IMR-90 (cell line): Measurements from ENCODE around the gene CDK18. TPM values are rescaled to one million over a fixed set of nuclear protein-coding genes. Genes with fewer than 3 reads are reported as not detected.

ENCODE experiments used
- ATAC-seq: fragments of 200-7000 bp; cut with Tn5 transposase; 2 replicates; pipeline ENCODE4 v1.9.1; 2020; ENCODE audit warnings: low read depth, mild to moderate bottlenecking, moderate library complexity
- BruUV-seq: library from RNA; stranded (reverse); fragments of 400-500 nt; replicated peaks from 2 replicates; lab custom pipeline; 2021; lab: Mats Ljungman, UMichigan
- CTCF ChIA-PET: fragments of 300-600 bp; formaldehyde crosslinking; extraction: SDS; loops from one replicate; lab custom pipeline; 2021; ENCODE audit warnings: antibody characterized with exemption; lab: Yijun Ruan, JAX
- POLR2A ChIA-PET: fragments of 300-600 bp; sonication (Branson Sonifier 250); formaldehyde crosslinking; loops from one replicate; lab custom pipeline; 2022; ENCODE audit warnings: antibody characterized with exemption; ENCODE audit not compliant: unreplicated experiment; lab: Charles Lee
- DNase-seq: peaks from one replicate; pipeline ENCODE4 v3.0.0; 2013
- H2AFZ ChIP-seq: replicated peaks from 2 replicates; pipeline ENCODE3; 2013; ENCODE audit warnings: low read length, mild to moderate bottlenecking; ENCODE audit not compliant: poor library complexity
- H2AK5ac ChIP-seq: 2 replicates; pipeline ENCODE4 v1.6.1; 2013; ENCODE audit warnings: low read depth, low read length, inconsistent platforms
- H2AK9ac ChIP-seq: replicated peaks from 2 replicates; pipeline ENCODE3; 2013; ENCODE audit warnings: mild to moderate bottlenecking, low read depth, low read length, moderate library complexity; ENCODE audit not compliant: poor library complexity
- H2BK120ac ChIP-seq: 2 replicates; pipeline ENCODE4 v1.6.1; 2013; ENCODE audit warnings: low read depth, low read length, inconsistent platforms
- H2BK15ac ChIP-seq: 3 replicates; pipeline ENCODE4 v1.6.1; 2013; ENCODE audit warnings: low read depth, low read length, inconsistent platforms
- H2BK20ac ChIP-seq: 2 replicates; pipeline ENCODE4 v1.6.1; 2013; ENCODE audit warnings: low read depth, mild to moderate bottlenecking, inconsistent platforms, low read length, moderate library complexity
- H2BK5ac ChIP-seq: 2 replicates; pipeline ENCODE4 v1.6.1; 2013; ENCODE audit warnings: mild to moderate bottlenecking, low read depth, low read length, inconsistent platforms; ENCODE audit not compliant: poor library complexity, severe bottlenecking
- H3K14ac ChIP-seq: replicated peaks from 2 replicates; pipeline ENCODE4 v1.6.1; 2013; ENCODE audit warnings: low read depth, low read length, inconsistent platforms
- H3K18ac ChIP-seq: 2 replicates; pipeline ENCODE4 v1.6.1; 2013; ENCODE audit warnings: low read depth, low read length, control low read depth
- H3K23ac ChIP-seq: 2 replicates; pipeline ENCODE4 v1.6.1; 2013; ENCODE audit warnings: low read depth, low read length, inconsistent platforms
- H3K27ac ChIP-seq: 2 replicates; pipeline ENCODE4 v1.5.1; 2013; ENCODE audit warnings: mild to moderate bottlenecking, control low read depth, low read length; ENCODE audit not compliant: insufficient read depth
- H3K27me3 ChIP-seq: 2 replicates; pipeline ENCODE4 v1.6.1; 2013; ENCODE audit warnings: low read length; ENCODE audit not compliant: control insufficient read depth, insufficient read depth
- H3K36me3 ChIP-seq: 2 replicates; pipeline ENCODE4 v1.6.1; 2013; ENCODE audit warnings: low read length, mixed read lengths; ENCODE audit not compliant: control insufficient read depth, insufficient read depth
- H3K4ac ChIP-seq: 2 replicates; pipeline ENCODE4 v1.6.1; 2013; ENCODE audit warnings: low read depth, low read length, inconsistent platforms
- H3K4me1 ChIP-seq: 2 replicates; pipeline ENCODE4 v1.6.1; 2013; ENCODE audit warnings: low read length, mixed read lengths; ENCODE audit not compliant: control insufficient read depth, insufficient read depth
- H3K4me2 ChIP-seq: 2 replicates; pipeline ENCODE4 v1.6.1; 2013; ENCODE audit warnings: low read depth, mild to moderate bottlenecking, control low read depth, low read length, moderate library complexity
- H3K4me3 ChIP-seq: 2 replicates; pipeline ENCODE4 v1.5.1; 2013; ENCODE audit warnings: low read depth, mild to moderate bottlenecking, control low read depth, low read length, moderate library complexity; ENCODE audit not compliant: insufficient read depth
- H3K56ac ChIP-seq: 2 replicates; pipeline ENCODE4 v1.6.1; 2013; ENCODE audit warnings: low read length, inconsistent platforms; ENCODE audit not compliant: insufficient read depth; ENCODE audit errors: extremely low read depth
- H3K79me1 ChIP-seq, 2 experiments: 2 replicates each; pipeline ENCODE4 v1.6.1; 2013; ENCODE audit warnings: low read length in 2 of 2, inconsistent platforms in 1 of 2, low read depth in 1 of 2
- H3K9ac ChIP-seq: 2 replicates; pipeline ENCODE4 v1.6.1; 2013; ENCODE audit warnings: low read depth, low read length, control low read depth
- H3K9me1 ChIP-seq: 2 replicates; pipeline ENCODE4 v1.6.1; 2013; ENCODE audit warnings: low read length, inconsistent platforms; ENCODE audit not compliant: insufficient read depth
- H3K9me3 ChIP-seq: 2 replicates; pipeline ENCODE4 v1.6.1; 2013; ENCODE audit warnings: low read length; ENCODE audit not compliant: control insufficient read depth, insufficient read depth
- H4K20me1 ChIP-seq: 2 replicates; pipeline ENCODE4 v1.6.1; 2013; ENCODE audit warnings: low read length, inconsistent platforms; ENCODE audit not compliant: insufficient read depth
- H4K5ac ChIP-seq: 2 replicates; pipeline ENCODE4 v1.6.1; 2013; ENCODE audit warnings: mild to moderate bottlenecking, low read depth, low read length, control low read depth
- H4K8ac ChIP-seq, 2 experiments: 2 replicates each; pipeline ENCODE4 v1.6.1; 2013; ENCODE audit warnings: low read depth in 2 of 2, low read length in 2 of 2, control low read depth in 1 of 2, inconsistent platforms in 1 of 2
- H4K91ac ChIP-seq: 2 replicates; pipeline ENCODE4 v1.6.1; 2013; ENCODE audit warnings: low read depth, low read length, inconsistent platforms; ENCODE audit not compliant: insufficient read depth
- BHLHE40 ChIP-seq: fragments of 150-350 bp; IDR thresholded peaks from 2 replicates; pipeline ENCODE4 v1.6.1; 2016; ENCODE audit warnings: mild to moderate bottlenecking, low read depth, low read length
- CEBPB ChIP-seq: IDR thresholded peaks from 2 replicates; pipeline ENCODE4 v1.6.1; 2012; ENCODE audit warnings: low read depth, low read length, improper control_type of control experiment
- CHD1 ChIP-seq: IDR thresholded peaks from 2 replicates; pipeline ENCODE4 v1.6.1; 2012; ENCODE audit warnings: low read depth, low read length, improper control_type of control experiment
- ELK1 ChIP-seq: fragments of 150-350 bp; IDR thresholded peaks from 2 replicates; pipeline ENCODE4 v1.6.1; 2016; ENCODE audit warnings: low read depth, mild to moderate bottlenecking, low read length, moderate library complexity, borderline replicate concordance
- FOS ChIP-seq: fragments of 150-350 bp; IDR thresholded peaks from 2 replicates; pipeline ENCODE4 v1.6.1; 2016; ENCODE audit warnings: low read depth, low read length
- MAFK ChIP-seq: IDR thresholded peaks from 2 replicates; pipeline ENCODE4 v1.6.1; 2012; ENCODE audit warnings: low read depth, low read length, improper control_type of control experiment
- MXI1 ChIP-seq: IDR thresholded peaks from 2 replicates; pipeline ENCODE4 v1.6.1; 2012; ENCODE audit warnings: low read depth, mild to moderate bottlenecking, low read length, moderate library complexity, borderline replicate concordance
- NFE2L2 ChIP-seq: fragments of 150-350 bp; IDR thresholded peaks from 2 replicates; pipeline ENCODE4 v1.6.1; 2016; ENCODE audit warnings: low read depth, mild to moderate bottlenecking, low read length
- POLR2A ChIP-seq: IDR thresholded peaks from 2 replicates; pipeline ENCODE4 v1.6.1; 2012; ENCODE audit warnings: mild to moderate bottlenecking, low read depth, low read length
- RAD21 ChIP-seq: IDR thresholded peaks from 2 replicates; pipeline ENCODE4 v1.6.1; 2012; ENCODE audit warnings: low read length, improper control_type of control experiment
- RCOR1 ChIP-seq: IDR thresholded peaks from 2 replicates; pipeline ENCODE4 v1.6.1; 2012; ENCODE audit warnings: mild to moderate bottlenecking, low read length, improper control_type of control experiment; ENCODE audit not compliant: insufficient replicate concordance
- SMC3 ChIP-seq: fragments of 150-350 bp; IDR thresholded peaks from 2 replicates; pipeline ENCODE4 v1.6.1; 2016; ENCODE audit warnings: low read depth, mild to moderate bottlenecking, antibody characterized with exemption, low read length, moderate library complexity
- USF2 ChIP-seq: fragments of 150-350 bp; IDR thresholded peaks from 2 replicates; pipeline ENCODE4 v1.6.1; 2017; ENCODE audit warnings: mild to moderate bottlenecking, antibody characterized with exemption, low read length, low read depth
- WGBS, 2 experiments: methylation state at CpG; one replicate each; pipeline versions ENCODE4 v1.1.5 to v1.1.7; 2013; ENCODE audit warnings: missing lambda C conversion rate in 2 of 2; ENCODE audit not compliant: insufficient read length in 1 of 2; ENCODE audit errors: extremely low coverage in 2 of 2; 5-methylcytosine and 5-hydroxymethylcytosine counted together
- dilution Hi-C: fragments of 300-500 bp; cut with HindIII; formaldehyde crosslinking; loops from one replicate; pipeline ENCODE4 v1.14.3; 2018; ENCODE audit warnings: low sequenced_read_pairs; ENCODE audit not compliant: unreplicated experiment
- in situ Hi-C: fragments of 300-500 bp; cut with MboI; formaldehyde crosslinking; loops from 3 replicates; pipeline ENCODE4 v1.14.3; 2019; ENCODE audit warnings: low sequenced_read_pairs, inconsistent platforms, mixed read lengths
- intact Hi-C: fragments of 100-400 bp; cut with micrococcal nuclease; formaldehyde crosslinking; loops from 2 replicates; pipeline ENCODE4 v1.10.0; 2022
- polyA plus RNA-seq, 3 experiments: library from polyadenylated mRNA; depleted of rRNA; stranded (reverse); fragments of >200 nt; gene quantifications; 2 replicates each; pipeline ENCODE4 v1.2.3, GENCODE V29; 2012; ENCODE audit warnings: low replicate concordance in 1 of 3
- total RNA-seq: library from RNA; depleted of rRNA; stranded (reverse); fragments of >200 nt; gene quantifications from 2 replicates; pipeline ENCODE4 v1.2.3, GENCODE V29; 2012
- TF ChIP-seq, protein P1 (sequence below): conservative IDR thresholded peaks from 2 replicates; pipeline ENCODE4 v1.5.1; 2012; ENCODE audit warnings: mild to moderate bottlenecking, low read depth, low read length, improper control_type of control experiment

The CDK18 gene
- total and polyA plus RNA-seq, 2 of the 4 experiments (the other 2 are of a cell fraction), result 0.18 to 0.48 TPM

- H4K5ac ChIP-seq, result no peak overlapping the region
- H2BK15ac ChIP-seq, result no peak overlapping the region
- H3K9me1 ChIP-seq, result no peaks in the 10 kb centered on the region
- H3K4me1 ChIP-seq, result no peaks in the 10 kb centered on the region
- dilution Hi-C loops, result no loop called here
- no peak overlapping the region for H2AFZ ChIP-seq
- no peaks in the 10 kb centered on the region for H4K20me1 ChIP-seq
- H4K91ac ChIP-seq, result no peak overlapping the region
- no peak overlapping the region for H2BK20ac ChIP-seq
- H3K79me1 ChIP-seq, result no peaks in the 10 kb centered on the region
- 55% methylated on average over 2 of the region's 4 CpGs; no CpG with 5 or more reads in 1 of the 2 experiments for WGBS, 2 experiments
- H3K18ac ChIP-seq, result no peak overlapping the region
- BruUV-seq, result no TSS peak
- H3K23ac ChIP-seq, result no peak overlapping the region
- ATAC-seq (no peak), DNase-seq (no peak)
- intact Hi-C loops, result no loop called here
- no peak overlapping the region for H3K56ac ChIP-seq
- no peak overlapping the region for H3K14ac ChIP-seq
- TF ChIP-seq USF2 (no peak), ELK1 (no peak), MAFK (no peak), RCOR1 (no peak), SMC3 (no peak), CEBPB (no peak), BHLHE40 (no peak), FOS (no peak), CHD1 (no peak), RAD21 (no peak), POLR2A (no peak), MXI1 (no peak), NFE2L2 (no peak)
- TF ChIP-seq, protein P1, sequence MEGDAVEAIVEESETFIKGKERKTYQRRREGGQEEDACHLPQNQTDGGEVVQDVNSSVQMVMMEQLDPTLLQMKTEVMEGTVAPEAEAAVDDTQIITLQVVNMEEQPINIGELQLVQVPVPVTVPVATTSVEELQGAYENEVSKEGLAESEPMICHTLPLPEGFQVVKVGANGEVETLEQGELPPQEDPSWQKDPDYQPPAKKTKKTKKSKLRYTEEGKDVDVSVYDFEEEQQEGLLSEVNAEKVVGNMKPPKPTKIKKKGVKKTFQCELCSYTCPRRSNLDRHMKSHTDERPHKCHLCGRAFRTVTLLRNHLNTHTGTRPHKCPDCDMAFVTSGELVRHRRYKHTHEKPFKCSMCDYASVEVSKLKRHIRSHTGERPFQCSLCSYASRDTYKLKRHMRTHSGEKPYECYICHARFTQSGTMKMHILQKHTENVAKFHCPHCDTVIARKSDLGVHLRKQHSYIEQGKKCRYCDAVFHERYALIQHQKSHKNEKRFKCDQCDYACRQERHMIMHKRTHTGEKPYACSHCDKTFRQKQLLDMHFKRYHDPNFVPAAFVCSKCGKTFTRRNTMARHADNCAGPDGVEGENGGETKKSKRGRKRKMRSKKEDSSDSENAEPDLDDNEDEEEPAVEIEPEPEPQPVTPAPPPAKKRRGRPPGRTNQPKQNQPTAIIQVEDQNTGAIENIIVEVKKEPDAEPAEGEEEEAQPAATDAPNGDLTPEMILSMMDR, result no peak
- H3K9me3 ChIP-seq, result peaks cover 4% of the 10 kb centered on the region; the same call in 1 of the 2 replicates
- ChIA-PET CTCF (interaction anchor here (1.7 kb wide), 1 partner anchor 9 kb away, joined by 8 read pairs; no protein-coding TSS in a partner anchor), POLR2A (no interaction called here)
- H3K36me3 ChIP-seq, result no peaks in the 10 kb centered on the region
- H3K4me3 ChIP-seq, result no peak overlapping the region
- H3K4ac ChIP-seq, result no peak overlapping the region
- no peak overlapping the region for H3K27ac ChIP-seq
- H3K27me3 ChIP-seq, result peaks cover 24% of the 10 kb centered on the region
- no peak overlapping the region for H4K8ac ChIP-seq
- H2AK9ac ChIP-seq, result no peak overlapping the region
- H2AK5ac ChIP-seq, result no peak overlapping the region
- in situ Hi-C loops, result no loop called here
- peak overlapping the region; percentile 82 for H2BK5ac ChIP-seq
- H3K4me2 ChIP-seq, result no peak overlapping the region
- no peak overlapping the region for H3K9ac ChIP-seq
- no peak overlapping the region for H2BK120ac ChIP-seq
These were observed 27.8 kb upstream of the CDK18 start for GRCh38 chr1:205476648-205477047.
